K562 (cell line): ENCODE data around the gene MTREX. TPM values are rescaled to one million over a fixed set of nuclear protein-coding genes. Genes with fewer than 3 reads are reported as not detected.

Experiments
- CBFB ChIP-seq: sonication (generic); formaldehyde crosslinking; IDR thresholded peaks from 2 replicates; pipeline ENCODE4 v1.4.0; 2020; ENCODE audit warnings: mild to moderate bottlenecking, missing genetic modification reagents
- CBX3 ChIP-seq, 2 experiments: IDR thresholded peaks; 1 replicate in 1 of 2; 2 replicates in 1 of 2; pipeline ENCODE4 v1.6.1; 2012; ENCODE audit warnings: inconsistent platforms in 2 of 2, low read length in 2 of 2, borderline replicate concordance in 1 of 2, control low read depth in 1 of 2
- CREM ChIP-seq: IDR thresholded peaks from 2 replicates; pipeline ENCODE4 v1.6.1; 2014; ENCODE audit warnings: antibody characterized with exemption, low read depth
- CTBP1 ChIP-seq: fragments of 450-650 bp; IDR thresholded peaks from 2 replicates; pipeline ENCODE4 v1.6.1; 2016; ENCODE audit warnings: borderline replicate concordance
- FIP1L1 ChIP-seq: fragments of 200-400 bp; formaldehyde crosslinking; IDR thresholded peaks from 2 replicates; pipeline ENCODE4 v1.6.1; 2018; ENCODE audit warnings: mild to moderate bottlenecking, low read depth, low read length; ENCODE audit not compliant: poor library complexity, severe bottlenecking
- FOXK1 ChIP-seq: sonication (generic); formaldehyde crosslinking; IDR thresholded peaks from 2 replicates; pipeline ENCODE4 v1.8.0; 2022; ENCODE audit warnings: missing genetic modification reagents, mild to moderate bottlenecking, borderline replicate concordance
- LARP7 ChIP-seq: fragments of 450-650 bp; IDR thresholded peaks from 2 replicates; pipeline ENCODE4 v1.6.1; 2016
- MTF1 ChIP-seq: fragments of 250-450 bp; sonication (Bioruptor Pico); IDR thresholded peaks from 2 replicates; pipeline ENCODE4 v1.9.0; 2021; ENCODE audit warnings: moderate library complexity, mild to moderate bottlenecking, inconsistent platforms, borderline replicate concordance
- NFXL1 ChIP-seq: fragments of 450-650 bp; formaldehyde crosslinking; IDR thresholded peaks from 2 replicates; pipeline ENCODE4 v1.4.0; 2021; ENCODE audit warnings: mild to moderate bottlenecking
- POLR2AphosphoS2 ChIP-seq: IDR thresholded peaks from 2 replicates; pipeline ENCODE4 v1.6.1; 2012; ENCODE audit warnings: low read length, improper control_type of control experiment
- PURB ChIP-seq: sonication (generic); formaldehyde crosslinking; IDR thresholded peaks from 2 replicates; pipeline ENCODE4 v1.9.0; 2021; ENCODE audit warnings: low read depth, mild to moderate bottlenecking, missing genetic modification reagents
- ZNF133 ChIP-seq: fragments of 250-450 bp; sonication (Bioruptor Pico); IDR thresholded peaks from 2 replicates; pipeline ENCODE4 v1.4.0; 2020; ENCODE audit warnings: mild to moderate bottlenecking
- ZNF197 ChIP-seq: fragments of 200-800 bp; sonication (Bioruptor generic); IDR thresholded peaks from 2 replicates; pipeline ENCODE4 v1.6.1; 2016; ENCODE audit warnings: low read depth, missing genetic modification characterization, missing compliant biosample characterization
- ZNF444 ChIP-seq: fragments of 250-450 bp; sonication (Bioruptor Pico); IDR thresholded peaks from 2 replicates; pipeline ENCODE4 v1.4.0; 2020; ENCODE audit warnings: mild to moderate bottlenecking, moderate library complexity
- ZNF57 ChIP-seq: fragments of 450-650 bp; formaldehyde crosslinking; IDR thresholded peaks from 2 replicates; pipeline ENCODE4 v1.4.0; 2020; ENCODE audit warnings: mild to moderate bottlenecking, moderate library complexity
- ZNF764 ChIP-seq: fragments of 250-450 bp; sonication (Bioruptor Pico); IDR thresholded peaks from 2 replicates; pipeline ENCODE4 v1.4.0; 2020; ENCODE audit warnings: low read depth, mild to moderate bottlenecking, moderate library complexity
- ZNF830 ChIP-seq: fragments of 250-450 bp; sonication (Bioruptor Pico); IDR thresholded peaks from 2 replicates; pipeline ENCODE4 v1.5.0; 2021; ENCODE audit warnings: mild to moderate bottlenecking
- polyA plus RNA-seq, 8 experiments: library from polyadenylated mRNA; depleted of rRNA in 4 of 8; stranded (reverse) in 5 of 8; unstranded in 3 of 8; fragments of >200 nt; fragmentation: Nextera tagmentation in 2 of 8; fragmentation: Illumina TruSeq in 1 of 8; extraction: Ambion mirVana in 2 of 8; extraction: Trizol in 1 of 8; gene quantifications; 2 replicates each; pipeline versions ENCODE4 v1.2.1 to v1.2.3, GENCODE V29; 2011 to 2014; ENCODE audit warnings: inconsistent platforms in 1 of 8, missing spikeins in 1 of 8
- total RNA-seq, 7 experiments: library from RNA; depleted of rRNA in 6 of 7; stranded (reverse); fragments of >200 nt in 6 of 7; fragmentation: Illumina TruSeq in 2 of 7; extraction: Trizol in 2 of 7; gene quantifications; 2 replicates each; pipeline versions ENCODE4 v1.2.1 to v1.2.3, GENCODE V29; 2011 to 2021; ENCODE audit warnings: low replicate concordance in 1 of 7
- TF ChIP-seq, protein P1 (sequence below): fragments of 200-800 bp; sonication (Bioruptor generic); IDR thresholded peaks from 2 replicates; pipeline ENCODE4 v1.6.1; 2017; ENCODE audit warnings: missing genetic modification characterization, missing compliant biosample characterization
- TF ChIP-seq, protein P2 (sequence below): sonication (generic); IDR thresholded peaks from 2 replicates; pipeline ENCODE4 v1.6.1; 2016
- TF ChIP-seq, protein P3 (sequence below): sonication (generic); formaldehyde crosslinking; IDR thresholded peaks from 2 replicates; pipeline ENCODE4 v1.5.0; 2020; ENCODE audit warnings: missing genetic modification reagents

Gene MTREX
- total and polyA plus RNA-seq, 9 of the 15 experiments (the other 6 are each of a cell fraction or from before 2014, with no cell fraction given), result 52.9 to 193 (median 150) TPM

DNA sequence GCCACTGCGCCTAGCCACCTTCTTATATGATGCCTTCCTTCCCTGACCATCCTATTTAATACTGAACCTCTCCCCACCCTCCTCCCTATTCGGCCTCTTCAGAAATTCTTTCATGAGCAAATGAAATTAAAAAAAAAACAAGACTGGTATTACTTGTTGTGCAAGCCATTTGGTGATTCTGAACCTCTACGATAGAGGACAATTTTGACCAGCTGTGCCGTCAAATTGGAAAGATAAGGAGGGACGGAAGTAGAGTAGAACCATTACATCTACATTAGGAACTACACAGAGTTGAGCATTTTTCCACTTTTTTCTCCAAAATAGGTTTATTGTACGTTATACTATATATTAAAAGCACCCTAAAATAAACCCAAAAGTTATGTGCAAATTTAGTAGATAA lies 3.2 kb upstream of the MTREX start (continued):
- TF ChIP-seq, protein P1, sequence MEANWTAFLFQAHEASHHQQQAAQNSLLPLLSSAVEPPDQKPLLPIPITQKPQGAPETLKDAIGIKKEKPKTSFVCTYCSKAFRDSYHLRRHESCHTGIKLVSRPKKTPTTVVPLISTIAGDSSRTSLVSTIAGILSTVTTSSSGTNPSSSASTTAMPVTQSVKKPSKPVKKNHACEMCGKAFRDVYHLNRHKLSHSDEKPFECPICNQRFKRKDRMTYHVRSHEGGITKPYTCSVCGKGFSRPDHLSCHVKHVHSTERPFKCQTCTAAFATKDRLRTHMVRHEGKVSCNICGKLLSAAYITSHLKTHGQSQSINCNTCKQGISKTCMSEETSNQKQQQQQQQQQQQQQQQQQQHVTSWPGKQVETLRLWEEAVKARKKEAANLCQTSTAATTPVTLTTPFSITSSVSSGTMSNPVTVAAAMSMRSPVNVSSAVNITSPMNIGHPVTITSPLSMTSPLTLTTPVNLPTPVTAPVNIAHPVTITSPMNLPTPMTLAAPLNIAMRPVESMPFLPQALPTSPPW (CRISPR knock-in tag), result no peak
- TF ChIP-seq ZNF444 (CRISPR knock-in tag) (no peak), ZNF133 (no peak), ZNF764 (CRISPR knock-in tag) (no peak), PURB (CRISPR knock-in tag) (no peak), ZNF830 (CRISPR knock-in tag) (no peak), MTF1 (no peak), ZNF57 (CRISPR knock-in tag) (no peak), FIP1L1 (no peak), ZNF197 (CRISPR knock-in tag) (no peak), CREM (peak; percentile 31; the same call in 1 of the 2 replicates), FOXK1 (CRISPR knock-in tag) (no peak), CBFB (CRISPR knock-in tag) (no peak), LARP7 (no peak), CTBP1 (no peak), NFXL1 (CRISPR knock-in tag) (no peak), CBX3 (IDR thresholded peaks at IDR 0.05; ENCODE audit: borderline replicate concordance in 1 of 2, low read length in 2 of 2) (0 out of 3 replicates have a peak, but pooled peaks of 1 of the 2 experiments have one; percentile 37), POLR2AphosphoS2 (no peak)
- TF ChIP-seq, protein P2, sequence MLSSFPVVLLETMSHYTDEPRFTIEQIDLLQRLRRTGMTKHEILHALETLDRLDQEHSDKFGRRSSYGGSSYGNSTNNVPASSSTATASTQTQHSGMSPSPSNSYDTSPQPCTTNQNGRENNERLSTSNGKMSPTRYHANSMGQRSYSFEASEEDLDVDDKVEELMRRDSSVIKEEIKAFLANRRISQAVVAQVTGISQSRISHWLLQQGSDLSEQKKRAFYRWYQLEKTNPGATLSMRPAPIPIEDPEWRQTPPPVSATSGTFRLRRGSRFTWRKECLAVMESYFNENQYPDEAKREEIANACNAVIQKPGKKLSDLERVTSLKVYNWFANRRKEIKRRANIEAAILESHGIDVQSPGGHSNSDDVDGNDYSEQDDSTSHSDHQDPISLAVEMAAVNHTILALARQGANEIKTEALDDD, result peak; percentile 66; the same call in 1 of the 2 replicates
- TF ChIP-seq, protein P3, sequence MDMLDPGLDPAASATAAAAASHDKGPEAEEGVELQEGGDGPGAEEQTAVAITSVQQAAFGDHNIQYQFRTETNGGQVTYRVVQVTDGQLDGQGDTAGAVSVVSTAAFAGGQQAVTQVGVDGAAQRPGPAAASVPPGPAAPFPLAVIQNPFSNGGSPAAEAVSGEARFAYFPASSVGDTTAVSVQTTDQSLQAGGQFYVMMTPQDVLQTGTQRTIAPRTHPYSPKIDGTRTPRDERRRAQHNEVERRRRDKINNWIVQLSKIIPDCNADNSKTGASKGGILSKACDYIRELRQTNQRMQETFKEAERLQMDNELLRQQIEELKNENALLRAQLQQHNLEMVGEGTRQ (CRISPR knock-in tag), result no peak
